Keratinocyte (primary cell): ENCODE results near the gene DPEP2NB.

Source experiments
- CTCF ChIP-seq, 3 experiments: IDR thresholded peaks in 1 of 3; conservative IDR thresholded peaks in 1 of 3; optimal IDR thresholded peaks in 1 of 3; 2 replicates in 2 of 3; 3 replicates in 1 of 3; pipeline versions ENCODE3 to v1.5.1; 2011; ENCODE audit warnings: low read length in 3 of 3, mild to moderate bottlenecking in 3 of 3, moderate library complexity in 2 of 3, control low read depth in 1 of 3, inconsistent platforms in 1 of 3; ENCODE audit not compliant: insufficient read depth in 2 of 3; ENCODE audit errors: extremely low read depth in 1 of 3
- EZH2 ChIP-seq: IDR thresholded peaks from one replicate; pipeline ENCODE4 v1.6.1; 2012; ENCODE audit warnings: inconsistent platforms, mild to moderate bottlenecking, low read length, moderate library complexity

DNA sequence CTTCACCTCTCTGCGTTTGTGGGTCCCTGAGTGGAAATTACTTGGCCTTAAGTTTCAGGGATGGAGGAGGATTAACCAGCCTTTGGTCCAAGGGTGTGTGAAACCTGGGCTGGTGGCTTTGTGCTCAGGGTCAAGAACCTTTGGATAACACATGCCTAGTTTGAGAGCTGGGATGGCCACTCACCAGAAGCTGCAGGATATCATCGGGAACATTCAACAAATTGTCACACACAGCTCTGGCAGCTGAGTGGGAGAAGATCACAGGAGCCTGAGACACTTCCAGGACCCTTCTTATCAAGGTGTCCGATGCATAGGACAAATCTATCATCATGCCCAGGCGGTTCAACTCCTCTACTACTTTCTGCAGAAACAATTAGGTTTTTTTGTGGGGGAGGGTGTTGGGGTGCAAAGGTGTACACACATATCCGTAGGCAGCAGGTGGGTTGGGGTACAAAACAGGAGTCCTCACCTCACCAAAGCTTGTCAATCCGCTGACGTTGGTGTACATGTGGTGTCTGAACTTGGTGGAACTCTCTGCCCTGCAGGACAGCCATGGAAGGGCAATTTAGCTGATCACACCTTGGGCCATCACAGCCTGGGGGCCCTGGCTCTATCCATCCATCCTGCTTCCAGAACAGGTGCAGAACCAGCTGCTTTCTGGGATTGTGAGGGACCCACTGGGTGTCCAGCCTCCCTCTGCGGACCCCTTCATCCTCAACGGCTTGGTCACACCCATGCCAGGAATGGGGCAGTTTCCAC, 38.1 kb downstream of the DPEP2NB start:
- TF ChIP-seq CTCF (optimal IDR thresholded peaks at IDR 0.05 in 1 of 3, IDR thresholded peaks at IDR 0.05 in 1 of 3, conservative IDR thresholded peaks at IDR 0.05 in 1 of 3; ENCODE audit: extremely low read depth in 1 of 3, insufficient read depth in 2 of 3, low read length in 3 of 3) (no peak), EZH2 (no peak)
